HTR-8/SVneo (cell line): ENCODE results near the gene RRAS.

Experiments used
- DNase-seq: peaks from one replicate; pipeline ENCODE4 v3.0.0; 2011; ENCODE audit warnings: low spot score, mixed read lengths; ENCODE audit not compliant: insufficient read length
- FAIRE-seq: peaks from 2 replicates; lab custom pipeline; 2011; peaks lifted over from hg19 to GRCh38; lab: Jason Lieb, UNC

RRAS gene

GRCh38 chr19:49599378-49600295 lies 40.3 kb downstream of the RRAS start:
- FAIRE-seq (no peak), DNase-seq (no peak)

GRCh38 chr19:49597703-49597974 lies 42.3 kb downstream of the RRAS start:
- FAIRE-seq (no peak), DNase-seq (no peak)

- FAIRE-seq, result no peak
- no peak for DNase-seq
Observed at GRCh38 chr19:49596954-49597702, 42.8 kb downstream of the RRAS start.

- FAIRE-seq (no peak), DNase-seq (no peak)
Observed at GRCh38 chr19:49596407-49596806, 43.5 kb downstream of the RRAS start.

DNA sequence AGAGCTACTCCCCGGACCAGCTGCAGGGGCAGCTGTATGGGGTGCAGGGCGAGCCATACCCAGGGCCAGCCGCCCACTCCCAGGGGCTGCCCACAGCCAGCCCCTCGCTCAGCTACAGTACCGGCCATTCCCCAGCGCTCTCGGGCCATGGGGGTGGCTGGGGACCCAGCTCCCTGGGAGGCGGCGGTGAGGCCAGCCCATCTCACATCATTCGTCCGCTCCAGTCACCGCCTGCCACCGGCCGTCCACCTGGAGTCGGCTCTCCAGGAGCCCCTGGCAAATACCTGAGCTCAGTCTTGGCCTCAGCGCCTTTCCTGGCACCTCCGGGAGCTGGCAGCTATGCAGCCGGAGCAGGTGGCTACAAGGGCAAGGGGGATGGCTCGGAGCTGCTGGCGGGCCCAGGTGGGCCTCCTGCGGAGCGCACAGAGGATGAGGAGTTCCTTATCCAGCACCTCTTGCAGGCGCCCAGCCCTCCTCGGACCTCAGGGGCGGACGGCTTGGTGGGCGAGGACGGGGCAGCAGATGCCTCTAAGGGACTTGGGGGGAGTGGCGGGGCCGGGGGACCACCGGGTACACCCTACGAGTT lies 44.0 kb downstream of the RRAS start:
- FAIRE-seq (no peak), DNase-seq (no peak)

GRCh38 chr19:49594993-49595818 lies 44.7 kb downstream of the RRAS start:
- DNase-seq, result no peak
- no peak for FAIRE-seq

GRCh38 chr19:49594157-49594992 lies 45.6 kb downstream of the RRAS start:
- FAIRE-seq (no peak), DNase-seq (no peak)

DNA sequence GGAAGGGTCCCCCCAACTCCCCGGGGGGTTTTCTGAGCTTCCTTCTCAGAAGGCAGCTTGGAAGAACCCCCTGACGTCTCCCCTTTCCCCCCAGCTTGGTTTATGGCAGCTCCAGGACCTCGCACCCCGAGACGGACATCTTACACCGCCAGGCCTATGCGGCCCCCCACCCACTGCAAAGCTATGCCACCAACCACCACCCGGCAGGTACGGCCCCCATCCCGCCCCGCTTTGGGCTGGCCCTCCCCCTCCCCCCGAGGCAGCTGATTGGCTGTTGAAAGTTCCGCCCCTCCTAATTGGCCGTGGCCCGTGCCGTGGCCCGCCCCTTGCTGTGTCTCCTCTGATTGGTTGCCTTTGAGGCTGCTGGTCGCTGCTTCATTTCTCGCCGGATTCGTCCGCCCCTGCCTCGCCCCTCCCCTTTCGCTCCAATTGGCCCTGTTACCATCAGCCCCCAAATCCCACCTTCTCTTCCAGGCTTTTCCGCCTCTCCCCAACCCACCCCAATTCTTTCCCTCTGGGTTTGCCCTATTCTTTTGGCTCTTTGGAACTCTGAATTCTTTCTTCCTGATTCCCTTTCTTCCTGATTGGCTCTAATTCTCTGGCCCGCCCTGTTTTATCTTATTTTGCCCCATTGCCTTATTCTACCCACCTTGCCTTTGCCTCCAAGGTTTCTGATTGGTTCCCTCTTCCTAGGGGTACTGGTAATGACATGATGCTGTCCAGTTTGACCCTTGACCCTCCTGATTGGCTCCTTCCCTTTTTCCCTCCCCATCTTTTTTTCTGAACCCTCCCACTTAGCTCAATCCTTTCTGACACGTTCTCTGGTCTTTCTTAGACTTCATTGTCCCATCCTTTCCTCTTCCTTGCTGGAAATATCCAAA lies 46.5 kb downstream of the RRAS start:
- FAIRE-seq (peak; percentile 95), DNase-seq (peak; percentile 99)

GRCh38 chr19:49592486-49593232 lies 47.3 kb downstream of the RRAS start:
- DNase-seq (no peak), FAIRE-seq (peak; percentile 67)

GRCh38 chr19:49591731-49592485 lies 48.0 kb downstream of the RRAS start:
- DNase-seq, result peak; percentile 50
- FAIRE-seq, result peak; percentile 13

GRCh38 chr19:49590971-49591730 lies 48.8 kb downstream of the RRAS start, which contains the start of gene PRR12:
TSS of gene PRR12 (plus strand) at chr19:49591182. CDS start at chr19:49591655, 473 bp downstream.
- no peak for FAIRE-seq
- DNase-seq, result peak; percentile 80

DNA sequence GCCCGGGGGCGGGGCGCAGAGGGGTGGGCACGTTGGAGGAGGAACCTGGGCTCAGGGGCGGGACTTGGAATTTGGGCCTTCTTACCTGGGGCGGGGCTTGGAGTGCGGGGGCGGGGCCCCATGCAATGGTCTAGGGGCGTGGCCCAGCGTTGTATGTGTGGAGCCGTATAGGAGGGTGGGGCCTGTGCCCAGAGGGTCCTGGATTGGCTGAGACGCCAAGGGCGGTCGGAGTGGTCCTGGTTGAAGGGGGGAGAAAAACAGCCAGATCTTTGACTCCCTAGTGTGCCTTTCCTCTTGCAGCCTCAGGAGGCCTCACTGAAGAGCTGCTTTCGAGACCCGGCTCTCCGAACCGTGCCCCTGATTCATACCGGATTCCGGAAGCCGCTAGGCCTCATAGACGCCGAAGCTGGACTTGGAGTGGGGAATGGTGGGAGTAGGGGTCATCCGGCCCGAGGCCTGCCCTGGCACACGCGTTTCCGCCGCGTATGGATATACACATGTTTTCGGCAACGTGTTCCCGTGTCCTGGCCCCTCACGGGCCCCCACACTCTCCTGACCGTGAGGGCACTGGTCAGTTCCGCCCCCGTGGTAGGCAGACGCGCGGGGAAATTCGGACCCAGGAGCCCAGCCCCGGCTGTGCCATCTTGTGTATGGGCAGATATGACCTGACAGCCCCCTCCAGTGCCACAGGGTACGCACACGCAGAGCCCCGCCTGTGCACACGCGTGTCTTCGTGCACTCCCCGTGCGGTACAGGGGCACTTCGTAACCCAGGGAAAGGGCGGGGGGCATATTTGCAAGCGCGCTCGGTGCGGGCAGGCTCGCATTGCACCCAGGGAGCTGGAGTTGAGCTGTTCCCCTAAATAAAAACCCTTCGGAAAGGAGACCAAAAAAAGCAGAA lies 49.6 kb downstream of the RRAS start:
- peak; percentile 90 for FAIRE-seq
- DNase-seq, result peak; percentile 96

DNA sequence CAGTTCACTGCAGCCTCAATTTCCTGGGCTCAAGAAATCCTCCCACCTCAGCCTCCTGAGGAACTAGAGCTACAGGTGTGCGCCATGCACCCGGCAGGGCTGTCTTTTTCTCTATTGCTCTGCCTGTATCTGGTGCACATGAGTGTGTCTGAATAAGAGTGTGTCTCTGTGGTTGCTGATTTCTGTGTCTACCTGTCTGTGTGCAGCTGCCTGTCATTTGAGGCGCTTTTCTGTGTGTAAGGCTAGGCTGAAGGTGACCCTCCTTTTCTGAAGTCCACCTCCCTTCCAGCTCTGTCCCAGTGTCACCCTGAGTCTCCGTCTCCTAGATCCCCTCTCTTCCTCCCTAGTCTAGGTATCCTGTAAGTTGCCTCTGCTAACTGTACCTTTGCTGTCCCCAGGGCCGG lies 50.4 kb downstream of the RRAS start:
- DNase-seq (no peak), FAIRE-seq (no peak)

GRCh38 chr19:49588365-49589122 lies 51.4 kb downstream of the RRAS start:
- FAIRE-seq (no peak), DNase-seq (no peak)

- FAIRE-seq (no peak), DNase-seq (no peak)
Observed at GRCh38 chr19:49587227-49587626, 52.7 kb downstream of the RRAS start.
